Glutamatergic neuron (in vitro differentiated cells): Measurements from ENCODE around the gene VTCN1. TPM values are rescaled to one million over a fixed set of nuclear protein-coding genes. Genes with fewer than 3 reads are reported as not detected.
A peak's percentile ranks its signal among the peaks of the same experiment; 100 is the strongest.

Experiments used
- DNase-seq: peaks from one replicate; pipeline ENCODE4 v3.0.0; 2022
- H3K27ac Mint-ChIP-seq: one replicate; pipeline ENCODE4 v1.8.0; 2020; ENCODE audit warnings: mild to moderate bottlenecking, mixed read lengths, inconsistent platforms; ENCODE audit not compliant: unreplicated experiment
- H3K27me3 Mint-ChIP-seq: one replicate; pipeline ENCODE4 v1.8.0; 2020; ENCODE audit warnings: mild to moderate bottlenecking, moderate library complexity, mixed read lengths, inconsistent platforms; ENCODE audit not compliant: unreplicated experiment
- H3K36me3 Mint-ChIP-seq: one replicate; pipeline ENCODE4 v1.8.0; 2020; ENCODE audit warnings: mild to moderate bottlenecking, mixed read lengths, inconsistent platforms; ENCODE audit not compliant: unreplicated experiment
- H3K4me1 Mint-ChIP-seq: one replicate; pipeline ENCODE4 v1.8.0; 2020; ENCODE audit warnings: mild to moderate bottlenecking, low read depth, mixed read lengths, inconsistent platforms; ENCODE audit not compliant: unreplicated experiment
- H3K4me3 Mint-ChIP-seq: one replicate; pipeline ENCODE4 v1.8.0; 2020; ENCODE audit warnings: mild to moderate bottlenecking, mixed read lengths, inconsistent platforms; ENCODE audit not compliant: unreplicated experiment
- H3K9me3 Mint-ChIP-seq: one replicate; pipeline ENCODE4 v1.8.0; 2020; ENCODE audit warnings: mild to moderate bottlenecking, moderate library complexity, mixed read lengths, inconsistent platforms; ENCODE audit not compliant: unreplicated experiment
- total RNA-seq: library from RNA; stranded (reverse); fragmentation: NEBNext Ultra II Directional; extraction: Animal tissue kit (Norgen Biotek cat#: 25700); gene quantifications from one replicate; pipeline ENCODE4 v1.2.1, GENCODE V29; 2021; ENCODE audit not compliant: unreplicated experiment
- TF ChIP-seq, protein P1 (sequence below): fragments of 200-600 bp; sonication (generic); IDR thresholded peaks from one replicate; pipeline ENCODE4 v1.5.0; 2021; ENCODE audit not compliant: partially characterized antibody, unreplicated experiment

VTCN1 gene
- total RNA-seq, 1 donor from 2014 or later = not detected

DNA sequence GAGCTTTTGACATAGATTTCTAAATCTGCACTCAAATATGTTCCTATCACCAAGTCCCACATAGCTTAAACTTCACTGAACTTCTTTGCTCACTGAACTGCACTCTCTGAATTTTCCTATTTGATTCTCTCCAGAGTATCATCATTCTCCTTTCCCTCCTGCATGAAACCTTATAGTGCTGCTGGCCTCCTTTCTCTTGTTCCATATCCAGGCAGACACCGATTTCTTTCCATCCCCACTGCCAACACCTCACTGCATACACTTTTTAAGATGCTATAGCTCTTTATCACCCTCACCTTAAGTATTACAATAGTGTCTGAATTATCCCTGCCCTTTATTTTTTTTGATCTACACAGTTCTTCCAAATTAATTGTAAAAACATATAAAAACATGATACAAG lies 86.1 kb downstream of the VTCN1 start:
- DNase-seq = no peak
- H3K36me3 Mint-ChIP-seq = no peaks in the 10 kb centered on the region
- H3K4me1 Mint-ChIP-seq = peaks cover 15% of the 10 kb centered on the region
- no peak overlapping the region for H3K4me3 Mint-ChIP-seq
- H3K9me3 Mint-ChIP-seq = peaks cover 10% of the 10 kb centered on the region
- TF ChIP-seq, protein P1, sequence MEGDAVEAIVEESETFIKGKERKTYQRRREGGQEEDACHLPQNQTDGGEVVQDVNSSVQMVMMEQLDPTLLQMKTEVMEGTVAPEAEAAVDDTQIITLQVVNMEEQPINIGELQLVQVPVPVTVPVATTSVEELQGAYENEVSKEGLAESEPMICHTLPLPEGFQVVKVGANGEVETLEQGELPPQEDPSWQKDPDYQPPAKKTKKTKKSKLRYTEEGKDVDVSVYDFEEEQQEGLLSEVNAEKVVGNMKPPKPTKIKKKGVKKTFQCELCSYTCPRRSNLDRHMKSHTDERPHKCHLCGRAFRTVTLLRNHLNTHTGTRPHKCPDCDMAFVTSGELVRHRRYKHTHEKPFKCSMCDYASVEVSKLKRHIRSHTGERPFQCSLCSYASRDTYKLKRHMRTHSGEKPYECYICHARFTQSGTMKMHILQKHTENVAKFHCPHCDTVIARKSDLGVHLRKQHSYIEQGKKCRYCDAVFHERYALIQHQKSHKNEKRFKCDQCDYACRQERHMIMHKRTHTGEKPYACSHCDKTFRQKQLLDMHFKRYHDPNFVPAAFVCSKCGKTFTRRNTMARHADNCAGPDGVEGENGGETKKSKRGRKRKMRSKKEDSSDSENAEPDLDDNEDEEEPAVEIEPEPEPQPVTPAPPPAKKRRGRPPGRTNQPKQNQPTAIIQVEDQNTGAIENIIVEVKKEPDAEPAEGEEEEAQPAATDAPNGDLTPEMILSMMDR = no peak
- no peak overlapping the region for H3K27ac Mint-ChIP-seq
- no peaks in the 10 kb centered on the region for H3K27me3 Mint-ChIP-seq

DNA sequence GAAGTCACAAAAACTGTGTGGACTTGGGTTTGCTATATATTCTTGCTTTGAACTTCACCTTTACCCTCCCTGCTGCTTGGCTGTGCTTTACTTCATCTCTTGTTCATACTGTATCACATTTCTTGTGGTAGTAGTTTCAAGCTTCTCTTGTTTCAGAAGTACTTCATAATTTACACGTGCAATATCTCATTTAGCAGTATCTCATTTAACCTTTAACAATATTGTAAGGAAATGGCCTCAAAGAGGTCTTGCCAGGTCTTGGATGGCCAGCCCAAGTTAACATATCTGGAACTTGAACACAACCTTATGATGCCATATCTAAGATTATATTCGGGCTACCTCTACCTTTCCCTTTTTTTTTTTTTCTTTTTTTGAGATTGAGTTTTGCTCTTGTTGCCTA lies 87.5 kb downstream of the VTCN1 start:
- Mint-ChIP-seq H3K27me3 (no peaks in the 10 kb centered on the region), H3K36me3 (no peaks in the 10 kb centered on the region), H3K9me3 (peaks cover 11% of the 10 kb centered on the region), H3K4me3 (peak overlapping the region; percentile 44), H3K4me1 (peaks cover 11% of the 10 kb centered on the region), H3K27ac (no peak overlapping the region)
- no peak for DNase-seq
- TF ChIP-seq, protein P1 = no peak

DNA sequence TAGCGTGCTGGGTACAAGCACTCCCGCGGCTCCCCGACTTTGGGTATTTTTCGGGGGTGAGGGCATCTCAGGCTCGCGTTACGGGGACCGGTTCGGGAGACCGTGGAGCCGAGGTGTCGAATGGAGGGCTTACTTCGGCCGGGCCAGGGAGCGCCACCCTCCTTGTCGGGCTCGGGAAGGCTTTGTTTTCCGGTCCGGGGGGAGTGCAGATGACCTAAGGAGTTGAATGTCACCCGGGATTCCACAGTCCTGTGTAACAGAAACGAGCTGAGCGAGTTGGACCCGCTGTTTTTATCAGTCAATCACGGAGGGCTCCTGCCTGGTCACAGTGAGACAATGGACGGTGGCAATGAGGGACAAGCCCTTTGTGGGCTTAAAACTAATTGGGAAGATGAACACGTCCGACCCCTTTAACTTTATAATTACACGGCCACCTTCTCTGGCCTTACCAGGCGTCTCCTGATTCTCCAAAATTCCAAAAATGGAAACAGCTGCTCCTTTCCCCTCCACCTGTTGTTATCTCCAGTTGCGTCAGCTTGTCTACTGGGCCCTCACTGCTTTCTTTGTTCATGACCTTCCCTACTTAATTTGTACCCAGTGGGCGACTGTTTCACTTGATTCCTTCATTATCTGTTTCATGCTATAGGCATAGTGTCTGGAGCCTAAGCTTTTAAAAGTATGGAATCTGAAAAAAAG lies 88.2 kb downstream of the VTCN1 start:
- Mint-ChIP-seq H3K36me3 (no peaks in the 10 kb centered on the region), H3K4me1 (peaks cover 11% of the 10 kb centered on the region), H3K27ac (peak overlapping the region; percentile 67), H3K27me3 (no peaks in the 10 kb centered on the region), H3K9me3 (peaks cover 14% of the 10 kb centered on the region), H3K4me3 (peak overlapping the region; percentile 85)
- TF ChIP-seq, protein P1 = no peak
- no peak for DNase-seq

DNA sequence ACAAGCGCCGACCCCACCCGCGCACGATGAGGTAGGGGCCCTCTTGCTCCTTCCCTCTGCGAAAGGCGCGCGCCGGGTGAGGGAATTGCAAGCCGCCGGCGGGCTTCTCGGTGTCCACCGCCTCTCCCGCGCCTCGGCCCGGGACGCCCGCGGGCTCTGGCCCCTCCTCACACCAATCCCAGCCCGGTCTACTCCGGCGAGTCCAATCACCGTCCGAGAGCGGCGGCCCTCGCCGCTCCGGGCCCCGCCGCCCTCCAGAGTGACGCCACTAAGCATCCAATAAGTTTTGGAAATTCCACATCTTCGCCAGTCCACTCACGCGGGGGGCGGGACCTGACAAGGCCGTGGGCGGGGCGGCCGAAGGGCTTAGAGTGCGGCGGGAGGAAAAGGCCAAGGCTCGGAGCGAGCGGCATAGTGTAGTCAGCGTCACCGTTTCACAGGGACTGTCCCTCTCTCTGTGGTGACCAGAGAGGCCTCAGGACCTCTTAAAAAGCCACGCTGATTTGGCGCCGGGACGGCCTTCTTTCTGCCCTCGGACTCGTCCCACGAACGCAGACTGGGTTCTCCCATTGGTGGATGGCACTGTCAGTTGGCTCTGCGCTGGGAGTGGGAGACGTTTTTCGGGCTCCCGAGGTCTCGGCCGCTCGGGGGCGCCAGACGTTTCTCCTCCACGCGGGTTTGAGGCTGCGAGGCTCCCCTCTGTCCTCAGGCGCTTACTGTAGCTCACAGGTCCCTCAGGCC lies 89.0 kb downstream of the VTCN1 start, which contains the start of gene TRIM45:
TRIM45 (minus strand) TSS at position 161 of the 741 bp plus-strand sequence. CDS start 548 bp downstream, outside the sequence.
- Mint-ChIP-seq H3K4me1 (peaks cover 12% of the 10 kb centered on the region), H3K36me3 (no peaks in the 10 kb centered on the region), H3K27ac (peak within 1 kb of the TSS; percentile 79), H3K4me3 (peak within 1 kb of the TSS; percentile 90), H3K27me3 (no peaks in the 10 kb centered on the region), H3K9me3 (peaks cover 15% of the 10 kb centered on the region)
- peak; percentile 91 for DNase-seq
- TF ChIP-seq, protein P1 = peak; percentile 40
